SK-N-MC (cell line): ENCODE results near the gene UBE2E2.

Source experiments
- DNase-seq: peaks from one replicate; pipeline ENCODE4 v3.0.0-alpha.2; 2011; ENCODE audit warnings: low read depth, low spot score
- H3K27ac ChIP-seq: fragments of 200-600 bp; sonication (generic); 2 replicates; pipeline ENCODE4 v1.5.1; 2016; ENCODE audit warnings: mixed run types
- H3K36me3 ChIP-seq: fragments of 200-600 bp; sonication (generic); 2 replicates; pipeline ENCODE4 v1.6.1; 2017; ENCODE audit warnings: antibody characterized with exemption, low read length, mixed read lengths; ENCODE audit not compliant: insufficient read depth
- H3K4me3 ChIP-seq: fragments of 200-600 bp; sonication (generic); 2 replicates; pipeline ENCODE4 v1.5.1; 2016
- H3K9ac ChIP-seq: fragments of 200-600 bp; sonication (generic); 2 replicates; pipeline ENCODE4 v1.8.0; 2017; ENCODE audit warnings: mixed run types, mixed read lengths; ENCODE audit not compliant: insufficient read length
- H3K9me3 ChIP-seq: fragments of 200-600 bp; sonication (generic); 2 replicates; pipeline ENCODE4 v1.6.1; 2017; ENCODE audit warnings: low read depth, mild to moderate bottlenecking, antibody characterized with exemption, low read length, moderate library complexity, mixed read lengths
- EZH2 ChIP-seq: fragments of 200-600 bp; sonication (generic); IDR thresholded peaks from one replicate; pipeline ENCODE4 v1.6.1; 2017; ENCODE audit warnings: antibody characterized with exemption
- FOXP2 ChIP-seq: optimal IDR thresholded peaks from 2 replicates; pipeline ENCODE3; 2011; ENCODE audit warnings: mild to moderate bottlenecking, moderate library complexity; ENCODE audit not compliant: insufficient read depth; ENCODE audit errors: extremely low read length, control extremely low read depth
- POLR2AphosphoS5 ChIP-seq: IDR thresholded peaks from 2 replicates; pipeline ENCODE4 v1.6.1; 2012; ENCODE audit warnings: mild to moderate bottlenecking, low read depth, low read length, borderline replicate concordance

The UBE2E2 gene

GRCh38 chr3:23271876-23272741 is 69.0 kb downstream of the UBE2E2 start:
- Histone ChIP-seq H3K27ac (no peak overlapping the region), H3K9ac (no peak overlapping the region), H3K4me3 (no peak overlapping the region), H3K9me3 (no peaks in the 10 kb centered on the region), H3K36me3 (no peaks in the 10 kb centered on the region)
- DNase-seq: no peak
- no peak for TF ChIP-seq FOXP2
- TF ChIP-seq EZH2: no peak
- no peak for TF ChIP-seq POLR2AphosphoS5

DNA sequence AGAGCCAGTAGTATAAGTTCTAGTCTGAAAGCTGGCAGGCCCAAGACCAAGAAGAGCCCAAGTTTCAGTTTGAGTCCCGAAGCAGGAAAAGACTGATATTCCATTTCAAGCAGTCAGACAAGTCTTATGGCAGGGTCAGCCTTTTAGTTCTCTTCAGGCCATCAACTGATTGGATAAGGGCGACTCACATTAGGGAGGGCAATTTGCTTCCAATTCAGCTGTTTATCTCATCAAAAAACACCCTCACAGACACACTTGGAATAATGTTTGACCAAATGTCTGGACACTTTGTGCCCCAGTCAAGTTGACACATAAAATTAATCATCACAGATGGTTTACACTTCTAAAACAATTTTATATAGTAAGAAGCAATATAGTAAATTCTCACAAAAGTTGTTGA is 69.7 kb downstream of the UBE2E2 start:
- Histone ChIP-seq H3K9ac (no peak overlapping the region), H3K36me3 (no peaks in the 10 kb centered on the region), H3K4me3 (no peak overlapping the region), H3K27ac (no peak overlapping the region), H3K9me3 (no peaks in the 10 kb centered on the region)
- no peak for TF ChIP-seq EZH2
- TF ChIP-seq POLR2AphosphoS5: no peak
- TF ChIP-seq FOXP2: no peak
- DNase-seq: no peak

- Histone ChIP-seq H3K36me3 (no peaks in the 10 kb centered on the region), H3K9ac (no peak overlapping the region), H3K9me3 (no peaks in the 10 kb centered on the region), H3K4me3 (no peak overlapping the region), H3K27ac (no peak overlapping the region)
- no peak for DNase-seq
- TF ChIP-seq POLR2AphosphoS5 (no peak), EZH2 (no peak), FOXP2 (no peak)
These were observed 71.9 kb downstream of the UBE2E2 start for GRCh38 chr3:23275061-23275460.

- no peak overlapping the region for H3K27ac ChIP-seq
- TF ChIP-seq EZH2: no peak
- TF ChIP-seq POLR2AphosphoS5: no peak
- TF ChIP-seq FOXP2: no peak
- H3K9ac ChIP-seq: no peak overlapping the region
- no peak for DNase-seq
- H3K4me3 ChIP-seq: no peak overlapping the region
- H3K36me3 ChIP-seq: no peaks in the 10 kb centered on the region
- H3K9me3 ChIP-seq: no peaks in the 10 kb centered on the region
These were observed 72.7 kb downstream of the UBE2E2 start for GRCh38 chr3:23275814-23276213.

GRCh38 chr3:23276913-23277658 is 74.0 kb downstream of the UBE2E2 start:
- TF ChIP-seq POLR2AphosphoS5 (no peak), FOXP2 (no peak), EZH2 (no peak)
- DNase-seq: no peak
- no peaks in the 10 kb centered on the region for H3K36me3 ChIP-seq

DNA sequence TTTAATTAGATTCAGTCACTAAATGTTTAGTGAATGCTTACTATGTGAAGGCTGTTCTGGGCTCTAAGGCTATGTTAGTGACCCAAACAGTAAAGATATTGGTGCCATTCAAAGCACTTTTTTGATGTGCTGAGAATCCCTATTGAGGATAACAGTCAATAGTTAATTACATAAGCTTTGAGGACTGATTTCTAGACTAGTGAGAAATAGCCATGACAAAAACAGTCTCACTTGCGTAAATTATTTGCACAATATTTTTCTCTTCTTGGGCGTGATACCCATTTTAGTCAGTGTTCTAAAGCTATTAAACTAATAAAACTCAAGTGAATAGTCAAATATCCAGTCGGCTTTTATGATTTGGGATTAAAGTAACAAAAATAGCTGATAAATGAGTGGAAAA is 74.6 kb downstream of the UBE2E2 start:
- Histone ChIP-seq H3K9ac (no peak overlapping the region), H3K4me3 (no peak overlapping the region), H3K36me3 (no peaks in the 10 kb centered on the region), H3K27ac (no peak overlapping the region), H3K9me3 (no peaks in the 10 kb centered on the region)
- DNase-seq: no peak
- TF ChIP-seq EZH2 (no peak), POLR2AphosphoS5 (no peak), FOXP2 (no peak)

More at GRCh38 chr3:23276913-23277658, 74.0 kb downstream of the UBE2E2 start:
- H3K9ac ChIP-seq: no peak overlapping the region
- H3K4me3 ChIP-seq: no peak overlapping the region
- no peaks in the 10 kb centered on the region for H3K9me3 ChIP-seq
- no peak overlapping the region for H3K27ac ChIP-seq

GRCh38 chr3:23283625-23284024 is 80.5 kb downstream of the UBE2E2 start:
- no peak for DNase-seq
- no peak for TF ChIP-seq POLR2AphosphoS5
- no peak for TF ChIP-seq EZH2
- no peak for TF ChIP-seq FOXP2
- Histone ChIP-seq H3K9me3 (no peaks in the 10 kb centered on the region), H3K36me3 (no peaks in the 10 kb centered on the region), H3K27ac (no peak overlapping the region), H3K9ac (no peak overlapping the region), H3K4me3 (no peak overlapping the region)

DNA sequence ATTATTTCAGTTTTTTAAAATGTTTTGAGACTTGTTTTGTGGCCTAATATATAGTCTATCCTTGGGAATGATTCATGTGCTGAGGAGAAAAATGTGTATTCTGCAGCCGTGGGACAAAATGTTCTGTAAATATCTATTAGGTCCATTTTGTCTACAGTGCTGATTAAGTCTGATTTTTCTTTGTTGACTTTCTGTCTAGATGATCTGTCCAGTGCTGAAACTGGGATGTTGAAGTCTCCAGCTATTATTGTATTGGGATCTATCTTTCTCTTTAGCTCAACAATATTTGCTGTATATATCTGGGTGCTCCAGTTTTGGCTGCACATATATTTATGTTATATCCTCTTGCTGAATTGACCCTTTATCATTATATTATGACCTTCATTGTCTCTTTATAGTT is 85.2 kb downstream of the UBE2E2 start:
- no peak for DNase-seq
- no peak overlapping the region for H3K9ac ChIP-seq
- no peak overlapping the region for H3K27ac ChIP-seq
- H3K36me3 ChIP-seq: no peaks in the 10 kb centered on the region
- H3K9me3 ChIP-seq: no peaks in the 10 kb centered on the region
- TF ChIP-seq FOXP2: no peak
- no peak for TF ChIP-seq EZH2
- no peak for TF ChIP-seq POLR2AphosphoS5
- H3K4me3 ChIP-seq: no peak overlapping the region

- H3K9me3 ChIP-seq: no peaks in the 10 kb centered on the region
- no peak overlapping the region for H3K27ac ChIP-seq
- H3K4me3 ChIP-seq: no peak overlapping the region
- no peak overlapping the region for H3K9ac ChIP-seq
- DNase-seq: no peak
- no peaks in the 10 kb centered on the region for H3K36me3 ChIP-seq
- TF ChIP-seq FOXP2 (no peak), POLR2AphosphoS5 (no peak), EZH2 (no peak)
These were observed 85.6 kb downstream of the UBE2E2 start for GRCh38 chr3:23288715-23289114.
